GM23338 (cell line): ENCODE measurements around the gene MED27. TPM values are rescaled to one million over a fixed set of nuclear protein-coding genes. Genes with fewer than 3 reads are reported as not detected.

ENCODE experiments used
- ATAC-seq: fragments of 200-7000 bp; cut with Tn5 transposase; 3 replicates; pipeline ENCODE4 v1.9.1; 2020
- DNase-seq: peaks from one replicate; pipeline ENCODE4 v3.0.0-alpha.2; 2015; ENCODE audit warnings: low spot score
- H2AFZ ChIP-seq: fragments of 200-600 bp; sonication (generic); 2 replicates; pipeline ENCODE4 v1.8.0; 2016; ENCODE audit warnings: antibody characterized with exemption, mild to moderate bottlenecking, moderate library complexity
- H3F3A ChIP-seq: fragments of 200-600 bp; sonication (generic); replicated peaks from 2 replicates; pipeline ENCODE4 v1.8.0; 2017; ENCODE audit warnings: antibody characterized with exemption, mixed run types, low read depth
- H3K27ac ChIP-seq: fragments of 200-600 bp; sonication (generic); 2 replicates; pipeline ENCODE4 v1.6.1; 2016; ENCODE audit warnings: low read depth
- H3K27me3 ChIP-seq: fragments of 200-600 bp; sonication (generic); 2 replicates; pipeline ENCODE4 v1.8.0; 2016; ENCODE audit warnings: mild to moderate bottlenecking, mixed run types, moderate library complexity; ENCODE audit not compliant: insufficient read depth
- H3K36me3 ChIP-seq: fragments of 200-600 bp; sonication (generic); 2 replicates; pipeline ENCODE4 v1.8.0; 2016; ENCODE audit warnings: mild to moderate bottlenecking; ENCODE audit not compliant: insufficient read depth
- H3K4me1 ChIP-seq: fragments of 200-600 bp; sonication (generic); 2 replicates; pipeline ENCODE4 v1.8.0; 2016; ENCODE audit warnings: mild to moderate bottlenecking, moderate library complexity; ENCODE audit not compliant: insufficient read depth
- H3K4me2 ChIP-seq: fragments of 200-600 bp; sonication (generic); 2 replicates; pipeline ENCODE4 v1.7.1; 2017; ENCODE audit warnings: mixed run types
- H3K4me3 ChIP-seq: fragments of 200-600 bp; sonication (generic); 2 replicates; pipeline ENCODE4 v1.6.1; 2016; ENCODE audit warnings: mixed run types
- H3K79me2 ChIP-seq: fragments of 200-600 bp; sonication (generic); replicated peaks from 2 replicates; pipeline ENCODE4 v1.8.0; 2017; ENCODE audit warnings: mild to moderate bottlenecking; ENCODE audit not compliant: insufficient read depth
- H3K9me2 ChIP-seq: fragments of 200-600 bp; sonication (generic); 2 replicates; pipeline ENCODE4 v1.8.0; 2017; ENCODE audit not compliant: insufficient read depth
- H4K20me1 ChIP-seq: fragments of 200-600 bp; sonication (generic); replicated peaks from 2 replicates; pipeline ENCODE4 v1.8.0; 2017; ENCODE audit warnings: mild to moderate bottlenecking; ENCODE audit not compliant: insufficient read depth
- H3K27ac Mint-ChIP-seq: 2 replicates; pipeline ENCODE4 v1.8.0; 2020; ENCODE audit warnings: inconsistent platforms, mild to moderate bottlenecking, moderate library complexity, mixed read lengths
- H3K27me3 Mint-ChIP-seq: 3 replicates; pipeline ENCODE4 v1.8.0; 2022; ENCODE audit warnings: low read depth, mild to moderate bottlenecking, moderate library complexity, mixed read lengths, inconsistent platforms; ENCODE audit not compliant: insufficient read depth, poor library complexity
- H3K36me3 Mint-ChIP-seq: 3 replicates; pipeline ENCODE4 v1.8.0; 2021; ENCODE audit warnings: low read depth, mild to moderate bottlenecking, inconsistent platforms, moderate library complexity, mixed read lengths
- H3K4me1 Mint-ChIP-seq: 3 replicates; pipeline ENCODE4 v1.8.0; 2020; ENCODE audit warnings: mild to moderate bottlenecking, inconsistent platforms, mixed read lengths
- H3K4me3 Mint-ChIP-seq: 3 replicates; pipeline ENCODE4 v1.8.0; 2021; ENCODE audit warnings: moderate library complexity, mild to moderate bottlenecking, inconsistent platforms, mixed read lengths
- H3K9me3 Mint-ChIP-seq: 3 replicates; pipeline ENCODE4 v1.8.0; 2020; ENCODE audit warnings: moderate library complexity, mild to moderate bottlenecking, inconsistent platforms, mixed read lengths
- CREB1 ChIP-seq: fragments of 250-450 bp; sonication (Bioruptor Pico); IDR thresholded peaks from 2 replicates; pipeline ENCODE4 v1.5.0; 2020; ENCODE audit warnings: low read depth, mild to moderate bottlenecking, moderate library complexity
- EZH2 ChIP-seq: fragments of 200-600 bp; sonication (generic); IDR thresholded peaks from one replicate; pipeline ENCODE4 v1.8.0; 2017; ENCODE audit warnings: antibody characterized with exemption, mild to moderate bottlenecking, low read depth; ENCODE audit not compliant: unreplicated experiment
- EZH2phosphoT487 ChIP-seq: fragments of 200-600 bp; sonication (generic); IDR thresholded peaks from one replicate; pipeline ENCODE4 v1.8.1; 2018; ENCODE audit warnings: antibody characterized with exemption; ENCODE audit not compliant: unreplicated experiment
- JUNB ChIP-seq: IDR thresholded peaks from one replicate; pipeline ENCODE4 v1.6.1; 2016; ENCODE audit warnings: antibody characterized with exemption; ENCODE audit not compliant: unreplicated experiment
- NANOG ChIP-seq: IDR thresholded peaks from 2 replicates; pipeline ENCODE4 v1.6.1; 2016; ENCODE audit warnings: antibody characterized with exemption, borderline replicate concordance
- POLR2AphosphoS5 ChIP-seq: IDR thresholded peaks from 2 replicates; pipeline ENCODE4 v1.6.1; 2016; ENCODE audit warnings: antibody characterized with exemption, low read depth
- STAT1 ChIP-seq: IDR thresholded peaks from one replicate; pipeline ENCODE4 v1.6.1; 2016; ENCODE audit warnings: antibody characterized with exemption; ENCODE audit not compliant: unreplicated experiment
- ZNF114 ChIP-seq: fragments of 250-450 bp; sonication (Bioruptor Pico); IDR thresholded peaks from 2 replicates; pipeline ENCODE4 v1.5.0; 2020; ENCODE audit warnings: mild to moderate bottlenecking, moderate library complexity
- ZNF331 ChIP-seq: fragments of 250-450 bp; sonication (Bioruptor Pico); IDR thresholded peaks from 2 replicates; pipeline ENCODE4 v1.5.0; 2020; ENCODE audit warnings: low read depth, mild to moderate bottlenecking, moderate library complexity
- polyA plus RNA-seq: library from polyadenylated mRNA; unstranded; fragments of >200 nt; fragmentation: Nextera tagmentation; extraction: Ambion mirVana; gene quantifications from 2 replicates; pipeline ENCODE4 v1.2.1, GENCODE V29; 2016
- total RNA-seq: library from RNA; depleted of rRNA; stranded (reverse); fragments of >200 nt; shearing (Covaris generic); gene quantifications from 2 replicates; pipeline ENCODE4 v1.2.3, GENCODE V29; 2014
- TF ChIP-seq, protein P1 (sequence below): IDR thresholded peaks from one replicate; pipeline ENCODE4 v1.6.1; 2018; ENCODE audit warnings: antibody characterized with exemption; ENCODE audit not compliant: unreplicated experiment
- TF ChIP-seq, protein P2 (sequence below): IDR thresholded peaks from 2 replicates; pipeline ENCODE4 v1.6.1; 2016; ENCODE audit warnings: antibody characterized with exemption
- TF ChIP-seq, protein P3 (sequence below): fragments of 250-450 bp; sonication (Bioruptor Pico); IDR thresholded peaks from 2 replicates; pipeline ENCODE4 v1.5.0; 2020; ENCODE audit warnings: mild to moderate bottlenecking, moderate library complexity
- TF ChIP-seq, protein P4 (sequence below), 2 experiments: fragments of 200-600 bp in 1 of 2; sonication (generic) in 1 of 2; conservative IDR thresholded peaks; 2 replicates each; pipeline versions ENCODE4 v1.5.1 to v1.6.1; 2016 to 2017; ENCODE audit warnings: antibody characterized with exemption in 2 of 2, low read depth in 2 of 2, mild to moderate bottlenecking in 2 of 2, moderate library complexity in 1 of 2

The MED27 gene
- total and polyA plus RNA-seq, 2 experiments from 2014 or later: 30.6 to 35.0 TPM

DNA sequence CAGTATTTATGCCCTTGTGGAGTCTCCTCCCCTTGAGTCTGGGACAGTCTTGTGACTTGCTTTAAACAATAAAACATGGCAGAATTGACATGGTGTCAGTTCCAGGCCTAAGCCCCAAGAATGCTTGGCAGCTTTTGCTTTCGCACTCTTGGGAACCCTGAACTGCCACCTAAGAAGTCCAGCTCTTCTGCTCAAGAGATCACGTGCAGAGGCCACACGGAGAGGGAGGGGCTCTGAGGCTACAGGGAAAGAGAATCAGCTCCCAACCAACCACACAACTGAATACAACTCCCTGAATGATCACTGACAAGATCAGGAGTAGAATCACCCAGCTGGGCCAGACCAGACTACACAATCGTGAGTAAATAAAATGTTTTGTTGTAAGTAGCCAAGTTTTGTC lies 97.6 kb downstream of the MED27 start:
- no peak overlapping the region for H2AFZ ChIP-seq
- H3K36me3 Mint-ChIP-seq: no peaks in the 10 kb centered on the region
- DNase-seq (no peak), ATAC-seq (no peak)
- peaks cover 13% of the 10 kb centered on the region for H3K4me1 ChIP-seq
- H3K4me1 Mint-ChIP-seq: peaks cover 20% of the 10 kb centered on the region
- H3K9me3 Mint-ChIP-seq: no peaks in the 10 kb centered on the region
- H3K4me2 ChIP-seq: no peak overlapping the region
- no peaks in the 10 kb centered on the region for H3K27me3 Mint-ChIP-seq
- H3F3A ChIP-seq: no peaks in the 10 kb centered on the region
- TF ChIP-seq, protein P1, sequence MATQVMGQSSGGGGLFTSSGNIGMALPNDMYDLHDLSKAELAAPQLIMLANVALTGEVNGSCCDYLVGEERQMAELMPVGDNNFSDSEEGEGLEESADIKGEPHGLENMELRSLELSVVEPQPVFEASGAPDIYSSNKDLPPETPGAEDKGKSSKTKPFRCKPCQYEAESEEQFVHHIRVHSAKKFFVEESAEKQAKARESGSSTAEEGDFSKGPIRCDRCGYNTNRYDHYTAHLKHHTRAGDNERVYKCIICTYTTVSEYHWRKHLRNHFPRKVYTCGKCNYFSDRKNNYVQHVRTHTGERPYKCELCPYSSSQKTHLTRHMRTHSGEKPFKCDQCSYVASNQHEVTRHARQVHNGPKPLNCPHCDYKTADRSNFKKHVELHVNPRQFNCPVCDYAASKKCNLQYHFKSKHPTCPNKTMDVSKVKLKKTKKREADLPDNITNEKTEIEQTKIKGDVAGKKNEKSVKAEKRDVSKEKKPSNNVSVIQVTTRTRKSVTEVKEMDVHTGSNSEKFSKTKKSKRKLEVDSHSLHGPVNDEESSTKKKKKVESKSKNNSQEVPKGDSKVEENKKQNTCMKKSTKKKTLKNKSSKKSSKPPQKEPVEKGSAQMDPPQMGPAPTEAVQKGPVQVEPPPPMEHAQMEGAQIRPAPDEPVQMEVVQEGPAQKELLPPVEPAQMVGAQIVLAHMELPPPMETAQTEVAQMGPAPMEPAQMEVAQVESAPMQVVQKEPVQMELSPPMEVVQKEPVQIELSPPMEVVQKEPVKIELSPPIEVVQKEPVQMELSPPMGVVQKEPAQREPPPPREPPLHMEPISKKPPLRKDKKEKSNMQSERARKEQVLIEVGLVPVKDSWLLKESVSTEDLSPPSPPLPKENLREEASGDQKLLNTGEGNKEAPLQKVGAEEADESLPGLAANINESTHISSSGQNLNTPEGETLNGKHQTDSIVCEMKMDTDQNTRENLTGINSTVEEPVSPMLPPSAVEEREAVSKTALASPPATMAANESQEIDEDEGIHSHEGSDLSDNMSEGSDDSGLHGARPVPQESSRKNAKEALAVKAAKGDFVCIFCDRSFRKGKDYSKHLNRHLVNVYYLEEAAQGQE: no peak
- TF ChIP-seq EZH2 (no peak), ZNF114 (CRISPR knock-in tag) (no peak), JUNB (no peak), POLR2AphosphoS5 (no peak), ZNF331 (CRISPR knock-in tag) (no peak), NANOG (no peak), STAT1 (no peak), EZH2phosphoT487 (no peak), CREB1 (CRISPR knock-in tag) (no peak)
- TF ChIP-seq, protein P2, sequence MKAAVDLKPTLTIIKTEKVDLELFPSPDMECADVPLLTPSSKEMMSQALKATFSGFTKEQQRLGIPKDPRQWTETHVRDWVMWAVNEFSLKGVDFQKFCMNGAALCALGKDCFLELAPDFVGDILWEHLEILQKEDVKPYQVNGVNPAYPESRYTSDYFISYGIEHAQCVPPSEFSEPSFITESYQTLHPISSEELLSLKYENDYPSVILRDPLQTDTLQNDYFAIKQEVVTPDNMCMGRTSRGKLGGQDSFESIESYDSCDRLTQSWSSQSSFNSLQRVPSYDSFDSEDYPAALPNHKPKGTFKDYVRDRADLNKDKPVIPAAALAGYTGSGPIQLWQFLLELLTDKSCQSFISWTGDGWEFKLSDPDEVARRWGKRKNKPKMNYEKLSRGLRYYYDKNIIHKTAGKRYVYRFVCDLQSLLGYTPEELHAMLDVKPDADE: no peak
- TF ChIP-seq, protein P3, sequence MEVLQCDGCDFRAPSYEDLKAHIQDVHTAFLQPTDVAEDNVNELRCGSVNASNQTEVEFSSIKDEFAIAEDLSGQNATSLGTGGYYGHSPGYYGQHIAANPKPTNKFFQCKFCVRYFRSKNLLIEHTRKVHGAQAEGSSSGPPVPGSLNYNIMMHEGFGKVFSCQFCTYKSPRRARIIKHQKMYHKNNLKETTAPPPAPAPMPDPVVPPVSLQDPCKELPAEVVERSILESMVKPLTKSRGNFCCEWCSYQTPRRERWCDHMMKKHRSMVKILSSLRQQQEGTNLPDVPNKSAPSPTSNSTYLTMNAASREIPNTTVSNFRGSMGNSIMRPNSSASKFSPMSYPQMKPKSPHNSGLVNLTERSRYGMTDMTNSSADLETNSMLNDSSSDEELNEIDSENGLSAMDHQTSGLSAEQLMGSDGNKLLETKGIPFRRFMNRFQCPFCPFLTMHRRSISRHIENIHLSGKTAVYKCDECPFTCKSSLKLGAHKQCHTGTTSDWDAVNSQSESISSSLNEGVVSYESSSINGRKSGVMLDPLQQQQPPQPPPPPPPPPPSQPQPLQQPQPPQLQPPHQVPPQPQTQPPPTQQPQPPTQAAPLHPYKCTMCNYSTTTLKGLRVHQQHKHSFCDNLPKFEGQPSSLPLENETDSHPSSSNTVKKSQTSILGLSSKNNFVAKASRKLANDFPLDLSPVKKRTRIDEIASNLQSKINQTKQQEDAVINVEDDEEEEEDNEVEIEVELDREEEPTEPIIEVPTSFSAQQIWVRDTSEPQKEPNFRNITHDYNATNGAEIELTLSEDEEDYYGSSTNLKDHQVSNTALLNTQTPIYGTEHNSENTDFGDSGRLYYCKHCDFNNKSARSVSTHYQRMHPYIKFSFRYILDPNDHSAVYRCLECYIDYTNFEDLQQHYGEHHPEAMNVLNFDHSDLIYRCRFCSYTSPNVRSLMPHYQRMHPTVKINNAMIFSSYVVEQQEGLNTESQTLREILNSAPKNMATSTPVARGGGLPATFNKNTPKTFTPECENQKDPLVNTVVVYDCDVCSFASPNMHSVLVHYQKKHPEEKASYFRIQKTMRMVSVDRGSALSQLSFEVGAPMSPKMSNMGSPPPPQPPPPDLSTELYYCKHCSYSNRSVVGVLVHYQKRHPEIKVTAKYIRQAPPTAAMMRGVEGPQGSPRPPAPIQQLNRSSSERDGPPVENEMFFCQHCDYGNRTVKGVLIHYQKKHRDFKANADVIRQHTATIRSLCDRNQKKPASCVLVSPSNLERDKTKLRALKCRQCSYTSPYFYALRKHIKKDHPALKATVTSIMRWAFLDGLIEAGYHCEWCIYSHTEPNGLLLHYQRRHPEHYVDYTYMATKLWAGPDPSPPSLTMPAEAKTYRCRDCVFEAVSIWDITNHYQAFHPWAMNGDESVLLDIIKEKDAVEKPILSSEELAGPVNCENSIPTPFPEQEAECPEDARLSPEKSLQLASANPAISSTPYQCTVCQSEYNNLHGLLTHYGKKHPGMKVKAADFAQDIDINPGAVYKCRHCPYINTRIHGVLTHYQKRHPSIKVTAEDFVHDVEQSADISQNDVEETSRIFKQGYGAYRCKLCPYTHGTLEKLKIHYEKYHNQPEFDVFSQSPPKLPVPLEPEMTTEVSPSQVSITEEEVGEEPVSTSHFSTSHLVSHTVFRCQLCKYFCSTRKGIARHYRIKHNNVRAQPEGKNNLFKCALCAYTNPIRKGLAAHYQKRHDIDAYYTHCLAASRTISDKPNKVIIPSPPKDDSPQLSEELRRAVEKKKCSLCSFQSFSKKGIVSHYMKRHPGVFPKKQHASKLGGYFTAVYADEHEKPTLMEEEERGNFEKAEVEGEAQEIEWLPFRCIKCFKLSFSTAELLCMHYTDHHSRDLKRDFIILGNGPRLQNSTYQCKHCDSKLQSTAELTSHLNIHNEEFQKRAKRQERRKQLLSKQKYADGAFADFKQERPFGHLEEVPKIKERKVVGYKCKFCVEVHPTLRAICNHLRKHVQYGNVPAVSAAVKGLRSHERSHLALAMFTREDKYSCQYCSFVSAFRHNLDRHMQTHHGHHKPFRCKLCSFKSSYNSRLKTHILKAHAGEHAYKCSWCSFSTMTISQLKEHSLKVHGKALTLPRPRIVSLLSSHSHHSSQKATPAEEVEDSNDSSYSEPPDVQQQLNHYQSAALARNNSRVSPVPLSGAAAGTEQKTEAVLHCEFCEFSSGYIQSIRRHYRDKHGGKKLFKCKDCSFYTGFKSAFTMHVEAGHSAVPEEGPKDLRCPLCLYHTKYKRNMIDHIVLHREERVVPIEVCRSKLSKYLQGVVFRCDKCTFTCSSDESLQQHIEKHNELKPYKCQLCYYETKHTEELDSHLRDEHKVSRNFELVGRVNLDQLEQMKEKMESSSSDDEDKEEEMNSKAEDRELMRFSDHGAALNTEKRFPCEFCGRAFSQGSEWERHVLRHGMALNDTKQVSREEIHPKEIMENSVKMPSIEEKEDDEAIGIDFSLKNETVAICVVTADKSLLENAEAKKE (CRISPR knock-in tag): no peak
- TF ChIP-seq, protein P4, sequence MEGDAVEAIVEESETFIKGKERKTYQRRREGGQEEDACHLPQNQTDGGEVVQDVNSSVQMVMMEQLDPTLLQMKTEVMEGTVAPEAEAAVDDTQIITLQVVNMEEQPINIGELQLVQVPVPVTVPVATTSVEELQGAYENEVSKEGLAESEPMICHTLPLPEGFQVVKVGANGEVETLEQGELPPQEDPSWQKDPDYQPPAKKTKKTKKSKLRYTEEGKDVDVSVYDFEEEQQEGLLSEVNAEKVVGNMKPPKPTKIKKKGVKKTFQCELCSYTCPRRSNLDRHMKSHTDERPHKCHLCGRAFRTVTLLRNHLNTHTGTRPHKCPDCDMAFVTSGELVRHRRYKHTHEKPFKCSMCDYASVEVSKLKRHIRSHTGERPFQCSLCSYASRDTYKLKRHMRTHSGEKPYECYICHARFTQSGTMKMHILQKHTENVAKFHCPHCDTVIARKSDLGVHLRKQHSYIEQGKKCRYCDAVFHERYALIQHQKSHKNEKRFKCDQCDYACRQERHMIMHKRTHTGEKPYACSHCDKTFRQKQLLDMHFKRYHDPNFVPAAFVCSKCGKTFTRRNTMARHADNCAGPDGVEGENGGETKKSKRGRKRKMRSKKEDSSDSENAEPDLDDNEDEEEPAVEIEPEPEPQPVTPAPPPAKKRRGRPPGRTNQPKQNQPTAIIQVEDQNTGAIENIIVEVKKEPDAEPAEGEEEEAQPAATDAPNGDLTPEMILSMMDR (conservative IDR thresholded peaks at IDR 0.05; ENCODE audit: low read depth in 2 of 2): no peak
- no peak overlapping the region for H3K27ac ChIP-seq
- H3K4me3 ChIP-seq: no peak overlapping the region
- no peaks in the 10 kb centered on the region for H3K79me2 ChIP-seq
- no peaks in the 10 kb centered on the region for H3K27me3 ChIP-seq
- no peaks in the 10 kb centered on the region; the same call in 1 of the 2 replicates for H4K20me1 ChIP-seq
- H3K4me3 Mint-ChIP-seq: no peak overlapping the region
- H3K27ac Mint-ChIP-seq: no peak overlapping the region
- no peaks in the 10 kb centered on the region for H3K9me2 ChIP-seq
- H3K36me3 ChIP-seq: no peaks in the 10 kb centered on the region
